HG02840 (cell line): ENCODE results near the gene CERT1.
"Not testable (repeated sequence)": the region's sequence is repeated elsewhere in the genome, so short reads cannot be mapped to it uniquely, and the experiment has no call there.

ENCODE experiments used
- ATAC-seq: cut with Tn5 transposase; IDR thresholded peaks from one replicate; pipeline ENCODE4 v1.9.1; 2021; ENCODE audit warnings: mild to moderate bottlenecking, moderate library complexity, moderate number of reproducible peaks; ENCODE audit not compliant: unreplicated experiment, low FRiP score

Gene CERT1

GRCh38 chr5:75524071-75524470, 12.6 kb upstream of the CERT1 start:
- peak; percentile 72 for ATAC-seq

- ATAC-seq: no peak
Observed at GRCh38 chr5:75523275-75523674, 11.8 kb upstream of the CERT1 start.

- ATAC-seq: no peak
Observed at GRCh38 chr5:75522542-75522941, 11.1 kb upstream of the CERT1 start.

GRCh38 chr5:75522025-75522424, 10.6 kb upstream of the CERT1 start:
- ATAC-seq: no peak

GRCh38 chr5:75521195-75521594, 9.8 kb upstream of the CERT1 start:
- no peak for ATAC-seq

- ATAC-seq: no peak
Observed at GRCh38 chr5:75519761-75520160, 8.3 kb upstream of the CERT1 start.

GRCh38 chr5:75514323-75514722, 2.9 kb upstream of the CERT1 start:
- no peak for ATAC-seq

GRCh38 chr5:75513841-75514240, 2.4 kb upstream of the CERT1 start:
- ATAC-seq: no peak

- no peak for ATAC-seq
Observed at GRCh38 chr5:75512383-75513074, 1.1 kb upstream of the CERT1 start.

- peak; percentile 31 for ATAC-seq
Observed at GRCh38 chr5:75510836-75511434, 494 bp downstream of the CERT1 start.

- ATAC-seq: peak; percentile 2
Observed at GRCh38 chr5:75510417-75510835, 1.0 kb downstream of the CERT1 start.

GRCh38 chr5:75509956-75510355, 1.5 kb downstream of the CERT1 start:
- ATAC-seq: no peak

GRCh38 chr5:75509546-75509945, 1.9 kb downstream of the CERT1 start:
- ATAC-seq: no peak

- no peak for ATAC-seq
Observed at GRCh38 chr5:75507841-75508240, 3.6 kb downstream of the CERT1 start.

- not testable (repeated sequence) for ATAC-seq
Observed at GRCh38 chr5:75505112-75505511, 6.3 kb downstream of the CERT1 start.

- ATAC-seq: not testable (repeated sequence)
Observed at GRCh38 chr5:75498875-75499274, 12.6 kb downstream of the CERT1 start.

- ATAC-seq: no peak
Observed at GRCh38 chr5:75498208-75498777, 13.1 kb downstream of the CERT1 start.

GRCh38 chr5:75496026-75496425, 15.4 kb downstream of the CERT1 start:
- ATAC-seq: no peak

- no peak for ATAC-seq
Observed at GRCh38 chr5:75491621-75492020, 19.8 kb downstream of the CERT1 start.

GRCh38 chr5:75489847-75490246, 21.6 kb downstream of the CERT1 start:
- not testable (repeated sequence) for ATAC-seq

- no peak for ATAC-seq
Observed at GRCh38 chr5:75484605-75485004, 26.8 kb downstream of the CERT1 start.

GRCh38 chr5:75482482-75482881, 28.9 kb downstream of the CERT1 start:
- ATAC-seq: no peak
